GM21825 (cell line): Measurements from ENCODE around the gene TNPO3.
"Not testable (repeated sequence)": the region's sequence is repeated elsewhere in the genome, so short reads cannot be mapped to it uniquely, and the experiment has no call there.

Experiments used
- ATAC-seq: cut with Tn5 transposase; IDR thresholded peaks from one replicate; pipeline ENCODE4 v1.9.1; 2021; ENCODE audit warnings: mild to moderate bottlenecking, moderate library complexity; ENCODE audit not compliant: unreplicated experiment

The TNPO3 gene

DNA sequence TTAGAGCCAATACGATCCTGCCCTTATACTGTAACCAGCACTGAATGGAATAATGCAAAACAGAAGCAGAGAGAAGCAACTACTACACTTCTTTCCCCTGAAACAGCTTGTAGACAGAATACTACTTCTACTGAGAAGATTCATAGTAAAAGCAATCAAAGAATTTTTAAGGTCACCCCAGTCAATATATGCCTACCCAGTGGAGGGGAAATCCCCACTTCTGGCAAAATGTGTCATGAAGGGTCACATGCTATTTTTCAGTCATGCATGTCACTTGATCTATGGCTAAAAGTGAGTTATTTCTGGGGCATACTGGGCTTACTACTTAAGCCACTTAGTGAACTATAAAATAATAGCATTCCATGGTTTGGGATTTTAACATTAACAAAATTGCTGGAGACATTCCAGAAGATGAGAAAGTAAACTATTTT, 91.6 kb downstream of the TNPO3 start:
- ATAC-seq, result peak; percentile 69

DNA sequence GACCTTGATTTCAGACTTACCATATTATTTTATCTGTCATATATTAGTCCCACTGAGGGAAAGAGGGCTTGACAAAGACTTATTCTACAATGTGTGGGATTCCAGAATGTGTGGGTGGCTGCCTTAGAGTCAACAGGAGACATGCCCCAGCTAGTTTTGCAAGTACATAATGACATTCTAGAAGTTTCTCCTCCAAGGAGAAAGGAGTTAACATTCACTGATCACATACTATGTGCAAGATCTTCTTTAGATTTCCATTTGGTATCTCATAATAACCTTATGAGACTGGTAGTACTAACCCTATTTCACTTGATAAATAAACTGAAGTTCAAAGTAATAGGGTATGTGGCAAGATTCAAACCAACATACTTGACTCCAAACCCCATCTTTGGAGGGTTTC, 92.0 kb downstream of the TNPO3 start:
- no peak for ATAC-seq

DNA sequence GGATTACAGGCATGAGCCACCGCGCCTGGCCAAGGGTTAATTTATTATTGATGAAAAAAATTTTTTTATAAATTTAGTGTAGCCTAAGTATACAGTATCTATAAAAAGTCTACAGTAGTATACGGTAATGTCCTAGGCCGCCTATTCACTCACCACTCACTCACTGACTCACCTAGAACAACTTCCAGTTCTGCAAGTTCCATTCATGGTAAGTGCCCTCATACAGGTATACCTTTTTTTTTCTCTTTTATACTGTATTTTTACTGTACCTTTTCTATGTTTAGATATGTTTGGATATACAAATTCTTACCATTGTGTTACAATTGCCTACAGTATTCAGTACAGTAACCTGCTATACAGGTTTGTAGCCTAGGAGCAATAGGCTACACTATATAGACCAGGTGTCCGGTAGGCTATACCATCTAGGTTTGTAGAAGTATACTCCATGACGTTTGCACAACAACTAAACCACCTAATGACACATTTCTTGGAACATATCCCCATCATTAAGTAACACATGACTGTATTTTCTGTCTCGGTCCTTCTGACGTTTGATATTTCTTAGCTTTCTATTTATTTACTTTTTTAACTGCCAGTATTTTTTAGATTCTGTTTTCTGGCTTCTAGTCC, 93.8 kb downstream of the TNPO3 start:
- ATAC-seq, result no peak

DNA sequence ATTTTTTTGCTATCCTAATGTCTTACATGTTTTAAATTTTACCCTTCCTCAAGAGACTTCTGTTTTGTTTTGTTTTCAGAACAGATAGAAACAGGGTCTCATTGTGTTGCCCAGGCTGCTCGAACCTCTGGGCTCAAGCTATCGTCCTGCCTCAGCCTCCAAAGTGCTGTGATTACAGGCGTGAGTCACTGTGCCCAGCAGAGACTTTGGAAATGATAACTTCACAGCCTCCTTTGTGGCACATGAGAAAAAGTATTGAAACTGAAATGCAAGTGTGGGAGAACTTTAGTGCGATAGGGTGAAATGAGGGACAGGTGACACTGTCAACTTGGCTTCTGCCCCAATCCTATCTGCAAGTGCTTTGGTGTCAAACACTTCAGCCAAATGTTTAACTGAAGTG, 95.6 kb downstream of the TNPO3 start:
- ATAC-seq, result no peak

DNA sequence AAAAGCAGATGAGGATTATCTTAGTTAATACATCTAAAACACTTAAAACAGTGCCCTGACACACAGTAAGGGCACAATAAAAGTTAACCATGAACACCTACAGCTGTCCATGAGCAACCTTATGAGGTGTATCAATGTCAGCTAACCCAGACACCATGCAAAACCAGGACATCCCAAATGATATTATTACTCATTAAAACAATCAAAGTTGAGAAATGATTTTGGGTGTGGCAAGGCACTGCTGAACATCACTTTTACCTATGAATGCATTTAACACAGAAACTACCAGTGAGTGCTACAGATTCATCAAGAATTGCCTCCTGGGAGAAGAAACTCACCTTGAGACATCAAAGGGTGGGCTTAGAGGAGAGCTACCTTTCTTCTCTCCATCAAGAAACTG, 98.9 kb downstream of the TNPO3 start:
- no peak for ATAC-seq

DNA sequence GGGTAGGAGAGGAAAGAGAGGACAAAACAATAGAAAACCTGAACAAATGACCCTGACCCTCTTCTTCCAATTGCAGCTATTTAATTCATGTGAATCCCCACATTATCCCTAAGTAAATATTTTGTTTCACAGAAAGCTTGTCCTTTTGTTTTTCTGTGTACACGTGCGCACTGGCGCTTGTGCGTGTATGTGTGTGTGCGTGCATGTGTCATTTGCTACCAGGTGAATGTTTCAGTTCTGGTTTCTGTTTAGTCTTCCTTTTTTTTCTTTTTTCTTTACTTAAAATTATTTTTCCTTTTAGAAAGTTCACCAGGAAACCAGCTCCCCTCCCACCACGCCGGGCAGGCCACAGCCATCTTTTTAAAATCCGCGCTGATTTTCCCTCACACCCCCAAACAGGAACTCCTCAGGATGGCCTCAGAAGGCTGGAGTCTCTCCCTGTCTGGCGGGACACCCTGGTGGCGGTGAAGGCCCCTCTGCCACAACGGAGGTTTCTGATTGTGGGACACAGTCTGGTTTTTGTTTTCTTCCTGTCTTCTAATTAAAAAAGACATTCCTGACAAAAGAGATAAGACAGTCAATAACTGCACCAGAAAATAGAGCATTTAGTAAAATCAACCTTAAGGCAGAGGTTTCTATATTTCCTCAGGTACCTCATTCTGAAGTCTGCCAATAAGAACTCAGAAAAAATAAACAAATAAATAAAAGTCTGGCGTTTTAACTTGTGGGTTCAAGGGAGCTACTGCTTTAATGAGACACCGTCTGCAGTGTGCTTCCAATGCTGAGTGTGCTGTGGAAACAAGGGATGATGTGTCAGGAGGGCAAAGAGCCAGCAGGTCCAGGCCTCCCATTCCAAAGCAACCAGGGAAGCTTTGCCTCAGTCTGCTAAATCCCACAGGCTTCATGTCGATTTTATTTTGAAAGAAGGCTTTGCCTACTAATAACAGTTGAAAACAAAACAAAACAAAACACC, 99.8 kb downstream of the TNPO3 start:
- peak; percentile 58 for ATAC-seq

DNA sequence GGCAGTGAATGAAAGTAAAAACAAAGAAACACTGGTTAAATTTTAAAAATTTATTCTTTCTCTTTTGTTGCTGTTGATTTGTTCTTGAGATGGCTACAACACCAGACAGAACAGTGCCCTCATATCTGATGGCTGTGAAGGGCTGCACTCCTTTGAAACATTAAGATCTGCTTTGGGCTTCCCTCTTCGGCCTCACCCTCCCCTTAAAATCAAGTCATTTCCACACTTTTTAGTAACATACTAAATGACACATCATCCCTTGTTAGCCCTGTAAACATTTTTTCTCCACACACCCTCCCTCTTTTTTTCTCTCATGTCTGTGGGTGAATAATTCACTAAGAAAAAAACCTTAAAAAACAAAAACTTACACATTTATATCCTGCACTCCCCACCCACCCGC, 100.8 kb downstream of the TNPO3 start:
- no peak for ATAC-seq

DNA sequence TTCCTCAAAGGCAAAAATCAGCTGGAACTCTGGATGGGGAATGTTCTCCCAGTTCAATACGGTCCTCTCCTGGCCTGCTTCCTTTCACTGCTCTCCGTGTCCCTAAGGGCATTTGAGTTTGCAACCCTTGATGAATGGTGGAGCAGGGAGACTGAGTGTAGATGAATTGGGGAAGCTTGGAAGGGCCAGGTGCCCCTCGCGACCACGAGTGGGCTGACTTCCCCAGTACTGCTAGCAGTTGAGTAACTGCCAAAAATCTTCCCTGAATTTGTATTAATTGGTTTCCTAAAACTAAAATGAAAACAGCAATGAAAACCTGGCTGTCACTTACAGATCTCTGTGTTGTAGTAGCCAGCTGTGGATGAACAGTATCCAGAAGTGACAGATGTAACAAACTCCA, 103.6 kb downstream of the TNPO3 start:
- no peak for ATAC-seq

DNA sequence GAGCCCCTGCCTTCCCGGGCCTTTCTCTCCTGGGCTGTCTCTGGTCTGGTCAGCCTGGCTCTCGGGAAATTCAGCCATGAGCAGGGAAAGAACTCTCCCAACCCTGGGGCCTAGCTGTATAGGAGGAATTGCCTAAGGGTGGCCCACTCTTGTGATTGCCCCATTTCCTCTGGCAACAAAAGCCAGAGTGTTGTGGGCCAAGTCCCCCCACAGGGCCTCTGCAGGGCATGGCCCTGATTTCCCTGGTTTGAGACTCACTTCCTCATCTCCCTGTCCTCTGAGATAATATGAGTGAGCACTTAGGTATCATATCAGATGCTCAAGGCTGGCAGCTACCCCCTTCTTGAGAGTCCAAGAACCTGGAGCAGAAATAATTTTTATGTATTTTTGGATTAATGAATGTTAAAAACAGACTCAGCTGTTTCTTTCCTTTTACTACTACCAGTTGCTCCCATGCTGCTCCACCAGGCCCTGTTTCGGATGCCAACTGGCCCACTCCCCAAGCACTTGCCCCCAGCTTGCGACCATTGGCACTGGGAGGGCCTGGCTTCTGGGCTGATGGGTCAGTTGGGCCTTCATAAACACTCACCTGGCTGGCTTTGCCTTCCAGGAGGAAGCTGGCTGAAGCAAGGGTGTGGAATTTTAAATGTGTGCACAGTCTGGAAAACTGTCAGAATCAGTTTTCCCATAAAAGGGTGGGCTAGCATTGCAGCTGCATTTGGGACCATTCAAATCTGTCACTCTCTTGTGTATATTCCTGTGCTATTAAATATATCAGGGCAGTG, 105.7 kb downstream of the TNPO3 start:
- ATAC-seq, result no peak

DNA sequence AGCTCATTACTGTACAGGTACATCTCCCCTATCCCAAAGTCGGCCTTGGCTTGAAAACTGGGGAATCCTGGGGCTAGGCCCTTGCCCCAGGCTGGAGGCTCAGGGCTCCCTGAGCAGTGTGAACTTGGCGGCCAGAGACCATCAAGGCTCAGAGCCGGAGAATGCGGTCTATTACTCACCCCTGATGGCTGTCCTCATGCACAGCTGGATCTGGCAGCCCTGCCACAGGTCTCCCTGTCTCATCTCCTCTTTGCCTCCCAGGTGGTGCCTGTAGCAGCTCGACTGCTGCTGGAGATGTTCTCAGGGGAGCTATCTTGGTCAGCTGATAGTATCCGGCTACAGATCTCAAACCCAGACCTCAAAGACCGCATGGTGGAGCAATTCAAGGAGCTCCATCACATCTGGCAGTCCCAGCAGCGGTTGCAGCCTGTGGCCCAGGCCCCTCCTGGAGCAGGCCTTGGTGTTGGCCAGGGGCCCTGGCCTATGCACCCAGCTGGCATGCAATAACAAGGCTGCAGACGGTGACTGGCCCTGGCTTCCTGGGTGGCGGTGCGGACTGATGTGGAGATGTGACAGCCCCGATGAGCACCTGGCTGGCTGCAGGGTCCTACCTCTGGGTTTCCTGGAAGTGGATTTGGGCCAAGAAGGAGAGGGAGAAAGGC, 106.5 kb downstream of the TNPO3 start:
- ATAC-seq, result no peak

DNA sequence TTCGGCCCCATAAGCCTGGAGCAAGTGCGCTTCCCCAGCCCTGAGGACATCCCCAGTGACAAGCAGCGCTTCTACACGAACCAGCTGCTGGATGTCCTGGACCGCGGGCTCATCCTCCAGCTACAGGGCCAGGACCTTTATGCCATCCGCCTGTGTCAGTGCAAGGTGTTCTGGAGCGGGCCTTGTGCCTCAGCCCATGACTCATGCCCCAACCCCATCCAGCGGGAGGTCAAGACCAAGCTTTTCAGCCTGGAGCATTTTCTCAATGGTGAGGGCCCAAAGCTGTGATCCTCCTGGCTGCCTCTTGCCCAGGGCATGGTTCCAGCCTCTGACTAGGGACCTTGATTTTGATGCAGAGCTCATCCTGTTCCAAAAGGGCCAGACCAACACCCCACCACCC, 107.1 kb downstream of the TNPO3 start:
- ATAC-seq, result no peak

DNA sequence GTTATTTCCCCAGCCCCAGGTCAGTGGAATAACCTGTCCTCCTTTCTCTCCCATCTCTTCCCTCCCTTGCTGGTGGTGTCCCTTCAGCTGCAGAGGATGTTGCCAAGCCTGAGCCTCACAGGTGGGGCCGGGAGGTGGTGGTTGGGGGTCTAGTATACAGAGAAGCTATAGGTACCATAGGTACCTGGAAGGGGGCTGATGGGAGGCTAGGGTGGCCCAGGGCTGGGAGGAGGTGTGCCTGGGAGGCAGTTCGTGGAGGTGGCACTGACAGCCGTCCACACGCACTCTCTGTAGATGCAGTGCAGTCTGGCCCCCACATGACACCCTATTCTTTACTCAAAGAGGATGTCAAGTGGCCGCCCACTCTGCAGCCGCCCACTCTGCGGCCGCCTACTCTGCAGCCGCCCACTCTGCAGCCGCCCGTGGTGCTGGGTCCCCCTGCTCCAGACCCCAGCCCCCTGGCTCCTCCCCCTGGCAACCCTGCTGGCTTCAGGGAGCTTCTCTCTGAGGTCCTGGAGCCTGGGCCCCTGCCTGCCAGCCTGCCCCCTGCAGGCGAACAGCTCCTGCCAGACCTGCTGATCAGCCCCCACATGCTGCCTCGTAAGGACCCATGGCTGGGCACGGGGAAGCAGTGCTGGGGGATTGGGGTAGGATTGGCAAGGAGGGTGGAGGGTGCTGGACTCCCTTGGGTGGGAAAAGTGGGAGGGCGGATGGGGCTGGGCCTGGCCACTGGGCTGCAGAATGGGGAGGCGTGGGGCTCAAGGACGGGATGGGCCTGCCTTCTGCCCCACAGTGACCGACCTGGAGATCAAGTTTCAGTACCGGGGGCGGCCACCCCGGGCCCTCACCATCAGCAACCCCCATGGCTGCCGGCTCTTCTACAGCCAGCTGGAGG, 107.7 kb downstream of the TNPO3 start:
- no peak for ATAC-seq

DNA sequence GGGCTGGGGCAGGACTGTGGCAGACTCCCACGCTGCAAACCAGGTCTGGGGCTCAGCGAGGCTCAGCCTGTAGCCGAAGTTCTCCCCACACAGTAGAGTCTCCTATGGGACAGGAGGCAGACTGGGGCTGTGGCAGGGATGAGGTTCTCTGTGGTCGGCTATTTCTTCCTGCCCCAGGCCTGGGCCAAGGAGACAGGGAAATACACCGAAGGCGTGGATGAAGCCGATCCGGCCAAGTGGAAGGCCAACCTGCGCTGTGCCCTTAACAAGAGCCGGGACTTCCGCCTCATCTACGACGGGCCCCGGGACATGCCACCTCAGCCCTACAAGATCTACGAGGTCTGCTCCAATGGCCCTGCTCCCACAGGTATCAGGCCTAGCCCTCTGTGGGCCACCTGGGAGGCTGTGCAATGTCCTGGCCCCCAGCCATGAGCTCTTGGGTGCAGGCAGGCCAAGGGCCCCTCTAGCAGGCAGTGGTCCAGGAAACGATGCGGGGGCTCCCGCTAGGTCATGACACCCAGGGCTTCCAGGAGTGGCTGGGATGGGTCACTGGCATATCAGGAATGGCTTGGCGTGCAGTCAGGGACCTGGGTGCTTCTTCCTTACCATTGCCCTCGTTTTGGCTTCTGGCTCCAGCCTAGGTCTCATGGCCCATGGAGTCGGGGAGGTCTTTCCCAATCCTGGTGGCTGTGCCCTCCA, 109.1 kb downstream of the TNPO3 start:
- ATAC-seq, result no peak

DNA sequence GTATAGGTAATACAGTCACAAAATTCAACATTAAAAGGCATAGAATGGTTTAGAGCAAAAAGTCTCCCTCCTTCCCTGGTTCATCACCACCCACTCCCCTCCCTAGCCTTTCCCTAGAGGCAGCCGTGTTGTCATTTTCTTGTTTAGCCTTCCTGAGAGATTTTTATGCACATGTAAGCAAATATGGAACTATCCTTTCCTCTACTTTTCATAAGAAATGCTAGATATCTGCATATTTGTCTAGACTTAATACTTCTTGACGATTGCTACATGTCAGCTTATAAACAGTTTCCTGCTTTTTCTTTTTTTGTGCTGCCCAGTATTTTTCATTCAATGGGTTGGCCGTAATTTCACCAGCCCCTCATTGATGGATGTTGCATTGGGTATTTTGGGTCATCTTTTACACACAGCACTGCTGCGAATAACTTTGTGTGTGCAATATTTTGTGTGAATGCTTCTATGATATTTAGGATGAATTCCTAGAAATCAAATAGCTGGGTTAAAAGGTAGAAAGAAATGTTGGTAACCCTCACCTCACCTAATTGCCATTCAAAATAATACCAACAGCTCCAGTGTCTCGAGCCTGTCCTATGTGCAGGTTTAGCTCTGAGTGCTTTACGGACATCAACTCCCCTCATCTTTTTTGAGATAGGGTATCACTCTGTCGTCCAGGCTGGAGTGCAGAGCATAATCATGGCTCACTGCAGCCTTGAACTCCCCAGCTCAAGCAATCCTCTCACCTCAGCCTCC, 110.2 kb downstream of the TNPO3 start:
- no peak for ATAC-seq

DNA sequence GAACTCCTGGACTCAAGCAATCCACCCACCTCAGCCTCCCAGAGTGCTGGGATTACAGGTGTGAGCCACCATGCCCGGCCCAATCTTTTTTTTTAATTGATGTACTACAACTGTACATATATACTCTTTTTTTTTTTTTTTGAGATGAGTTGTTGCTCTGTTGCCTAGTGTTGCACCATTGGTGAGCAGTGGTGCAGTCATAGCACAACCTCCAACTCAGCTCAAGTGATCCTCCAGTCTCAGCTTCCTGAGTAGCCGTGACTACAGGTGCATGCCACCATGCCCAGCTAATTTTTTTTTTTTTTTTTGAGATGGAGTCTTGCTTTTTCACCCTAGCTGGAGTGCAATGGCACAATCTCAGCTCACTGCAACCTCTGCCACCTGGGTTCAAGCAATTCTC, 111.7 kb downstream of the TNPO3 start:
- ATAC-seq, result not testable (repeated sequence)

DNA sequence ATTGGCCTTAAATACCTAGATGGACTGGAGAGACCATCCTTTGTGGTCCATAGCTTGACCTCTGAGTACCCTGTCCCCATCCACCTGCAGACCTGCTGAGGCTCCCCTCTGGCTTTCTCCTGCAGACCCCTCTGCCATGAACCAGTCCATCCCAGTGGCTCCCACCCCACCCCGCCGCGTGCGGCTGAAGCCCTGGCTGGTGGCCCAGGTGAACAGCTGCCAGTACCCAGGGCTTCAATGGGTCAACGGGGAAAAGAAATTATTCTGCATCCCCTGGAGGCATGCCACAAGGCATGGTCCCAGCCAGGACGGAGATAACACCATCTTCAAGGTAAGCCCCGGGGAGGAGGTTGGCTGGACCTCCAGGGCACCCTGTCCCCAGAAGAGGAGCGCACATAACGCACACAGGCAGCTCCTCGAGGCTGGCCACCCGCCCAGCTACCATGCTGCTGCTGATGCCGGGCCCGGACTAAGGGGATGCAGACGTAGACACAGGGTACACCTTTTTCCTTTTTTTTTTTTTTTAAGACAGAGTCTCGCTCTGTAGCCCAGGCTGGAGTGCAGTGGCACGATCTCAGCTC, 112.9 kb downstream of the TNPO3 start:
- no peak for ATAC-seq

DNA sequence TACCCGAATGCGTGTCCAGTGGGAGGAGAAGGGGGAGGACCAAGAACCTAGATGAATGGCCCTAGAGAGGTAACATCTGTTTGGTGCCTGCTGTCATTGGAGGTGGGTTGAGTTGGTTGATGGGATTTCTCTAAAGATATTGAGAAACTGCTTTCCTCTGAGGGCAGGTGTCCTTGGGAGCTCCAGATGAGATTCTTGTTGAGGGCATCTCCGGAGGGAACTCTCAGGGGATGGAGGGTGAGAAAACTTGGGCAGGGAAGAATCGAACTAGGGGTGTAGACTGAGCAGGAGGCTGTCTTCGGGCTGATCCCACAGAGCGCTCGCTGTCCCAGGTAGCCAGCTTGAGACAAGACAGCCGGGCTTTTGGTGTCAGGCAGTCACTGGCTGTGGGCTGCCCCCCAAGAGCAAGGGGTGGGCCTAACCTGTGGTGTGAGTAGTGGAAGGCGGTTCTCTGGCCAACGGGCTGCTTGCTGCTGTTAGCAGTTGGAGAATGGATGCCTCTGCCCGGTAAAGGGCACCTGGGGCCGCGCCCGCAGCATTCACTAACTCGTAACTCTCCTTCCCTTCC, 113.5 kb downstream of the TNPO3 start:
- no peak for ATAC-seq
